ENCODE data around the gene ARHGAP45. TPM values are rescaled to one million over a fixed set of nuclear protein-coding genes. Genes with fewer than 3 reads are reported as not detected.

The ARHGAP45 gene
- total RNA-seq, 1 donor from 2014 or later: 312 TPM

DNA sequence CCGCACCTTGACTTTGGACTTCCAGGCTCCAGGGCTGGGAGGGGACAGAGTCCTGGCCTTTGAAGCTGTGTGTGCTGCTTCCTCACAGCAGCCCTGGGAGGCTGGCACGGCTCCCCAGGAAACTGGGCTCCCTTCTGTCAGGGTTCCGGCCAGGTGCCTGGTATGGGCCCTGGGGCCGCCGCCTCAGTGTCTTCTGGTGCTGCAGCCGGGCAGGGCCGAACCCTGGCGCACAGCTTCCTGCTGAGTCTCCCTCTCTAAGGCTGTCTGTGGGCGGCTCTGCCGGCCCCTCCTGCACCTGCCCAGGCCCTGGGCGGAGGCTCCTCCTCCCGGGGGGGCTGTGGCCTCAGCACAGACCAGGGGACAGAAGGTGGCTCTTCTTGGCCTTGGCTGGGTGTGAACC, 69.2 kb downstream of the ARHGAP45 start:
- H3K27me3 Mint-ChIP-seq: no peaks in the 10 kb centered on the region
- no peak for ATAC-seq (ENCODE audit: low read depth)
- intact Hi-C loops (cut with micrococcal nuclease): no loop called here
- peaks cover 13% of the 10 kb centered on the region for H3K36me3 Mint-ChIP-seq (ENCODE audit: low read depth)
- CTCF ChIA-PET: no interaction called here
- POLR2A ChIA-PET: interaction anchor here (1.2 kb wide), 1 partner anchor 133 kb away, joined by 3 read pairs; the partner anchor contains the start of gene CIRBP
- peak overlapping the region; percentile 17 for H3K4me3 Mint-ChIP-seq
- TF ChIP-seq, protein P1, sequence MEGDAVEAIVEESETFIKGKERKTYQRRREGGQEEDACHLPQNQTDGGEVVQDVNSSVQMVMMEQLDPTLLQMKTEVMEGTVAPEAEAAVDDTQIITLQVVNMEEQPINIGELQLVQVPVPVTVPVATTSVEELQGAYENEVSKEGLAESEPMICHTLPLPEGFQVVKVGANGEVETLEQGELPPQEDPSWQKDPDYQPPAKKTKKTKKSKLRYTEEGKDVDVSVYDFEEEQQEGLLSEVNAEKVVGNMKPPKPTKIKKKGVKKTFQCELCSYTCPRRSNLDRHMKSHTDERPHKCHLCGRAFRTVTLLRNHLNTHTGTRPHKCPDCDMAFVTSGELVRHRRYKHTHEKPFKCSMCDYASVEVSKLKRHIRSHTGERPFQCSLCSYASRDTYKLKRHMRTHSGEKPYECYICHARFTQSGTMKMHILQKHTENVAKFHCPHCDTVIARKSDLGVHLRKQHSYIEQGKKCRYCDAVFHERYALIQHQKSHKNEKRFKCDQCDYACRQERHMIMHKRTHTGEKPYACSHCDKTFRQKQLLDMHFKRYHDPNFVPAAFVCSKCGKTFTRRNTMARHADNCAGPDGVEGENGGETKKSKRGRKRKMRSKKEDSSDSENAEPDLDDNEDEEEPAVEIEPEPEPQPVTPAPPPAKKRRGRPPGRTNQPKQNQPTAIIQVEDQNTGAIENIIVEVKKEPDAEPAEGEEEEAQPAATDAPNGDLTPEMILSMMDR (IDR thresholded peaks at IDR 0.05): no peak
- peaks cover 29% of the 10 kb centered on the region for H3K4me1 Mint-ChIP-seq
- H3K27ac Mint-ChIP-seq: no peak overlapping the region
- no peak for DNase-seq
- H3K9me3 Mint-ChIP-seq: no peaks in the 10 kb centered on the region

Other genes starting within 250 kb of the ARHGAP45 start
- not detected in 2 replicates for gene PLPPR3, start 245.2 kb upstream of the ARHGAP45 start, total RNA-seq
- gene AZU1, start 239.3 kb upstream of the ARHGAP45 start, total RNA-seq: 0.20 and 1.3 TPM in 2 replicates
- not detected in 2 replicates for gene PRTN3, start 226.2 kb upstream of the ARHGAP45 start, total RNA-seq
- gene ELANE, start 214.9 kb upstream of the ARHGAP45 start, total RNA-seq: not detected in 2 replicates
- 0.54 TPM in 1 of 2 replicates, not detected in the other for gene CFD, start 207.5 kb upstream of the ARHGAP45 start, total RNA-seq
- 76.1 and 79.3 TPM in 2 replicates for gene MED16, start 174.0 kb upstream of the ARHGAP45 start, total RNA-seq
- gene RNU6-9, start 173.7 kb upstream of the ARHGAP45 start, total RNA-seq: not detected in 2 replicates
- 174 and 189 TPM in 2 replicates for gene R3HDM4, start 153.9 kb upstream of the ARHGAP45 start, total RNA-seq
- 0.49 TPM in 2 replicates for gene KISS1R, start 149.8 kb upstream of the ARHGAP45 start, total RNA-seq
- gene ARID3A, start 141.1 kb upstream of the ARHGAP45 start, total RNA-seq: 67.7 and 74.9 TPM in 2 replicates
- gene WDR18, start 82.8 kb upstream of the ARHGAP45 start, total RNA-seq: 66.5 and 84.7 TPM in 2 replicates
- 0.11 TPM in 1 of 2 replicates, not detected in the other for gene GRIN3B, start 66.7 kb upstream of the ARHGAP45 start, total RNA-seq
- gene TMEM259, start 46.0 kb upstream of the ARHGAP45 start, total RNA-seq: 223 and 257 TPM in 2 replicates
- gene RNU6-2, start 45.6 kb upstream of the ARHGAP45 start, total RNA-seq: not detected in 2 replicates
- 352 and 371 TPM in 2 replicates for gene CNN2, start 40.6 kb upstream of the ARHGAP45 start, total RNA-seq
- gene ABCA7, start 27.1 kb upstream of the ARHGAP45 start, total RNA-seq: 164 and 188 TPM in 2 replicates
- gene POLR2E, start 28.2 kb downstream of the ARHGAP45 start, total RNA-seq: 173 and 184 TPM in 2 replicates
- gene GPX4, start 36.8 kb downstream of the ARHGAP45 start, total RNA-seq: 213 and 218 TPM in 2 replicates
- gene SBNO2, start 107.1 kb downstream of the ARHGAP45 start, total RNA-seq: 111 and 127 TPM in 2 replicates
- gene STK11, start 138.6 kb downstream of the ARHGAP45 start, total RNA-seq: 62.0 and 67.6 TPM in 2 replicates
- gene CBARP, start 170.8 kb downstream of the ARHGAP45 start, total RNA-seq: 0.29 and 0.64 TPM in 2 replicates
- 172 and 185 TPM in 2 replicates for gene ATP5F1D, start 174.6 kb downstream of the ARHGAP45 start, total RNA-seq
- 64.5 and 68.4 TPM in 2 replicates for gene MIDN, start 181.4 kb downstream of the ARHGAP45 start, total RNA-seq
- gene CIRBP, start 202.2 kb downstream of the ARHGAP45 start, total RNA-seq: 399 and 400 TPM in 2 replicates
- gene FAM174C, start 208.4 kb downstream of the ARHGAP45 start, total RNA-seq: 47.9 and 52.0 TPM in 2 replicates
- not detected in 2 replicates for gene EFNA2, start 218.7 kb downstream of the ARHGAP45 start, total RNA-seq

All from activated B cell treated with CpG ODN at 0.5 μM for 24 hours (primary cell).